DND-41 (cell line): ENCODE results near the gene HRAS.
A peak's percentile ranks its signal among the peaks of the same experiment; 100 is the strongest.

Experiments used
- ATAC-seq: fragments of 200-7000 bp; cut with Tn5 transposase; 3 replicates; pipeline ENCODE4 v1.9.1; 2021; ENCODE audit warnings: low read depth; ENCODE audit not compliant: insufficient read depth
- DNase-seq: peaks from one replicate; pipeline ENCODE4 v3.0.0-alpha.2; 2020
- H2AFZ ChIP-seq: 2 replicates; pipeline ENCODE4 v1.6.0; 2012; ENCODE audit warnings: low read depth, low read length
- H3K27ac ChIP-seq: 2 replicates; pipeline ENCODE4 v1.5.1; 2012; ENCODE audit warnings: low read length, inconsistent platforms
- H3K27me3 ChIP-seq: fragments of 200-600 bp; sonication (generic); 2 replicates; pipeline ENCODE4 v1.6.0; 2012; ENCODE audit warnings: low read length, mild to moderate bottlenecking, inconsistent platforms; ENCODE audit not compliant: insufficient read depth, poor library complexity
- H3K36me3 ChIP-seq: 2 replicates; pipeline ENCODE4 v1.5.1; 2012; ENCODE audit warnings: low read length, inconsistent platforms; ENCODE audit not compliant: insufficient read depth
- H3K4me1 ChIP-seq: 2 replicates; pipeline ENCODE4 v1.5.1; 2012; ENCODE audit warnings: mild to moderate bottlenecking, low read length; ENCODE audit not compliant: insufficient read depth
- H3K4me2 ChIP-seq: 2 replicates; pipeline ENCODE4 v1.6.0; 2012; ENCODE audit warnings: mild to moderate bottlenecking, moderate library complexity, low read length, inconsistent platforms; ENCODE audit not compliant: insufficient read depth
- H3K4me3 ChIP-seq, 2 experiments: fragments of 200-600 bp in 1 of 2; shearing (Covaris generic) in 1 of 2; 2 replicates each; pipeline ENCODE4 v1.5.1; 2012 to 2016; ENCODE audit warnings: inconsistent platforms in 2 of 2, low read length in 2 of 2, mild to moderate bottlenecking in 2 of 2, low read depth in 1 of 2, moderate library complexity in 1 of 2
- H3K79me2 ChIP-seq: 2 replicates; pipeline ENCODE4 v1.6.0; 2012; ENCODE audit warnings: low read length, inconsistent platforms; ENCODE audit not compliant: insufficient read depth
- H3K9ac ChIP-seq: 2 replicates; pipeline ENCODE4 v1.6.0; 2012; ENCODE audit warnings: low read depth, mild to moderate bottlenecking, inconsistent platforms, low read length, moderate library complexity
- H3K9me3 ChIP-seq: 2 replicates; pipeline ENCODE4 v1.5.1; 2012; ENCODE audit warnings: low read length, moderate library complexity, mild to moderate bottlenecking, inconsistent platforms; ENCODE audit not compliant: insufficient read depth, severe bottlenecking
- H4K20me1 ChIP-seq: 2 replicates; pipeline ENCODE4 v1.6.0; 2012; ENCODE audit warnings: low read length; ENCODE audit not compliant: insufficient read depth
- CTCF ChIP-seq: IDR thresholded peaks from 2 replicates; pipeline ENCODE4 v1.5.1; 2012; ENCODE audit warnings: borderline replicate concordance, low read length, moderate library complexity, mild to moderate bottlenecking; ENCODE audit not compliant: poor library complexity, severe bottlenecking; ENCODE audit errors: extremely low read depth
- EZH2 ChIP-seq: IDR thresholded peaks from 3 replicates; pipeline ENCODE4 v1.6.1; 2012; ENCODE audit warnings: borderline replicate concordance, low read depth, mild to moderate bottlenecking, moderate library complexity, low read length, inconsistent platforms; ENCODE audit not compliant: severe bottlenecking

Gene HRAS

GRCh38 chr11:537622-538430, 2.5 kb upstream of the HRAS start:
- Histone ChIP-seq H3K9ac (no peak overlapping the region), H3K4me2 (peak overlapping the region; percentile 26; the same call in 1 of the 2 replicates), H4K20me1 (peaks cover 19% of the 10 kb centered on the region), H2AFZ (no peak overlapping the region), H3K4me3 (no peak overlapping the region), H3K27me3 (no peaks in the 10 kb centered on the region), H3K27ac (no peak overlapping the region), H3K4me1 (peaks cover 41% of the 10 kb centered on the region), H3K36me3 (peaks cover 16% of the 10 kb centered on the region), H3K9me3 (no peaks in the 10 kb centered on the region), H3K79me2 (peaks cover 18% of the 10 kb centered on the region)
- no peak for DNase-seq
- no peak for ATAC-seq
- no peak for TF ChIP-seq CTCF
- TF ChIP-seq EZH2 = no peak

GRCh38 chr11:536841-537621, 1.7 kb upstream of the HRAS start, which contains the start of gene LRRC56:
LRRC56 (plus strand) TSS chr11:537527; CDS start chr11:540685, 3,158 bp downstream.
- Histone ChIP-seq H3K4me1 (peaks cover 41% of the 10 kb centered on the region), H3K27ac (no peak within 1 kb of the TSS), H3K4me3 (peak within 1 kb of the TSS in 1 of 2 experiments; percentile 96; a peak in 1 of 4 replicates), H3K9me3 (no peaks in the 10 kb centered on the region), H3K27me3 (no peaks in the 10 kb centered on the region), H3K79me2 (peaks cover 18% of the 10 kb centered on the region), H3K36me3 (peaks cover 24% of the 10 kb centered on the region), H4K20me1 (peaks cover 27% of the 10 kb centered on the region), H3K9ac (peak within 1 kb of the TSS; percentile 88; the same call in 1 of the 2 replicates), H2AFZ (no peak within 1 kb of the TSS), H3K4me2 (peak within 1 kb of the TSS; percentile 98)
- TF ChIP-seq CTCF (no peak), EZH2 (no peak)
- ATAC-seq = peak; percentile 20; the same call in 2 of the 3 replicates
- DNase-seq = peak; percentile 80

- no peak for DNase-seq
- peaks cover 35% of the 10 kb centered on the region for H3K36me3 ChIP-seq
- peak overlapping the region; percentile 88 for H3K9ac ChIP-seq
- ATAC-seq = no peak
- H3K4me3 ChIP-seq = peak overlapping the region; percentile 96 to 98; a peak in 3 of 4 replicates
- H3K27me3 ChIP-seq = no peaks in the 10 kb centered on the region
- peaks cover 41% of the 10 kb centered on the region for H3K4me1 ChIP-seq
- H3K9me3 ChIP-seq = no peaks in the 10 kb centered on the region
- H3K4me2 ChIP-seq = peak overlapping the region; percentile 98
- H3K79me2 ChIP-seq = peaks cover 18% of the 10 kb centered on the region
- H2AFZ ChIP-seq = no peak overlapping the region
- TF ChIP-seq CTCF (no peak), EZH2 (no peak)
- H4K20me1 ChIP-seq = peaks cover 36% of the 10 kb centered on the region
- H3K27ac ChIP-seq = no peak overlapping the region
Observed at GRCh38 chr11:535210-535518, 212 bp downstream of the HRAS start.
